Activated naive CD8-positive, alpha-beta T cell (primary cell): ENCODE data around the gene PDE4B.
"Not testable (repeated sequence)": the region's sequence is repeated elsewhere in the genome, so short reads cannot be mapped to it uniquely, and the experiment has no call there.

Experiments used
- H3K27ac Mint-ChIP-seq: one replicate; pipeline ENCODE4 v1.8.0; 2021; ENCODE audit warnings: mixed read lengths
- H3K27me3 Mint-ChIP-seq: one replicate; pipeline ENCODE4 v1.8.0; 2021; ENCODE audit warnings: mixed read lengths
- H3K36me3 Mint-ChIP-seq: one replicate; pipeline ENCODE4 v1.8.0; 2021; ENCODE audit warnings: mixed read lengths
- H3K4me1 Mint-ChIP-seq: one replicate; pipeline ENCODE4 v1.8.0; 2021; ENCODE audit warnings: low read depth, mixed read lengths
- H3K4me3 Mint-ChIP-seq: one replicate; pipeline ENCODE4 v1.8.0; 2021; ENCODE audit warnings: mild to moderate bottlenecking, mixed read lengths
- H3K9me3 Mint-ChIP-seq: one replicate; pipeline ENCODE4 v1.8.0; 2021; ENCODE audit warnings: low read depth, mixed read lengths

PDE4B gene

DNA sequence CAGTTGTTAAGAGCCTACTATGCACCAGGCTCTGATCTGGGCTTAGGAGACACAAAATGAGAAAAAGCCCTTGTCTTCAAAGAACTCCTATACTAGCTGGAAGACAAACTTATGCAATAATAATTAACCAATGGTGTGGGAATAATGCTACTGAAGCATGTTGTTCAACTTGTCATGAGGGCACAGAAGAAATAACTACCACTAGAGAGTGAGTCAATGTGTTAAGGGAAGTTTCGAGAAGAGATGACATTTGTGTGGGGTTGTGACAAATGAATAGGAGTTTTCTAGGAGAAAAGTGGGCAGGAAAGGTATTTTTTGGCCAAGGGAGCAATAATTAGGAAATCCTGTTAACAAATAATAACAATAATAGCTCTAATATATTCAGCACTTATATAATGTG, 205.0 kb downstream of the PDE4B start:
- Mint-ChIP-seq H3K36me3 (no peaks in the 10 kb centered on the region), H3K9me3 (no peaks in the 10 kb centered on the region), H3K4me3 (no peak overlapping the region), H3K4me1 (no peaks in the 10 kb centered on the region), H3K27me3 (no peaks in the 10 kb centered on the region), H3K27ac (no peak overlapping the region)

DNA sequence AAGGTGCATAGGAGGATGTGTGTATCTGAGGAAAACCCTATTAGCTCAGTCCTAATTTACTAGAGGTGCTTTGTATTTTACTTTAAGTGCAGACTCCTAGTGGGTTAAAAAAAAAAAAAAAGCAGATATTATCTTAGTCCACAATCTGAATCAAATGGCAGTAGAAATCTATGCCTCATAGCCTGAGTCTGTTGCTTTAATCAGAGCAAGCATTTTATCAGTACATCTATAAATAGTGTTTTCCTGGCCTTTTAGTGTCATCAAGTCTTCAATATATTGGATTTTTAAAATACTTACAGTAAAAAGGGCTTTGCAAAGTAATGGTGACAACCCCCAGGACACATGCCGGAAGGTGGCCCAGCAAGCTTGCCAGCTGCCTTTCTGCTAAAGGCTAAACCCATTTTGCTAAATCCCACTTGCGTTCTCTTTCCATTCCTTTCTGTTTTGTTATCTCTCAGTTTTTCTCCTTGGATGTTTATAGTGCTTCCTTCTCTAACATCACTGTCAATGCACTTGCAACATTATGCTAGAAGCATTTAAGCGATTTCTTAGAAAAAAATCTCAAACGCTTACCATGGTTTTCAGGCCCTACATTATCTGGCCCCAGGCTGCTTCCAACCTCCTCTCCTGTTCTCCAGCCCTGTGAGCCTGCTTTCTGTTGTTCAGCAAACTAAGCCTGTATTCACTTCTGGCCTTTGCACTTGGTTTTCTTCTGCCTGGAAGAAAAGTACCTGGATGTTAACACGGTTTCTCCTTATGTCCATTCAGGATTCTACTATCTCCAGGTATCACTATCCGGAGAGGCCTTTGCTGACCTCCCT, 206.3 kb downstream of the PDE4B start:
- Mint-ChIP-seq H3K4me3 (no peak overlapping the region), H3K27me3 (peaks cover 2% of the 10 kb centered on the region), H3K36me3 (no peaks in the 10 kb centered on the region), H3K27ac (no peak overlapping the region), H3K9me3 (no peaks in the 10 kb centered on the region), H3K4me1 (no peaks in the 10 kb centered on the region)

DNA sequence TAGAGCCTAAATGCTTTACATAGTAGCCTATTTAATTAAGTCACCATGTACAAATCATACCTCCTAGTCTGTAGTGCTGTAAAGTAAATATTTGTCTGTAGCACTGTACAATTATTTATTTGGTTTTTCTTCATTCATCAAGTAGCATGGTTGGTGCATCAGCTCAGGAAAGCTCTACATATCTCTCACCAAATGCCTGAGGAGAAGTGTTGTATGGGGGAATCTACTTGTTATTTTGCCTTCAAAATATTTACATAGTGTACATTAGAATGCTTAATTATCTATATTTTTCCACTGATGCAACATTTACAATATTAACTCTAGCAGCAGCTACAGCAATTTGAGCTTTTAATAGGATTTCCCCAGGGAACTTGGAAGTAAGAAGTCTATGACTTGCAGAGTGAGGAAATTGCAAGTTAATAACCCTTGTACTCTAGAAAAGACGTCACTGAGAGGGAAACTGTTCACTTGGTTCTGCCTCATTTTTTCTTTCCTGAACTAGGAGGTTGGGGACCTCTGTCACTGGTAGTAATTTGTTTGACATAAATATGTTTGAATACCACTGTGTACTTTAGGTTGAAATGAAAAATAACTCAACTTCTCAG, 207.4 kb downstream of the PDE4B start:
- Mint-ChIP-seq H3K27ac (no peak overlapping the region), H3K4me1 (no peaks in the 10 kb centered on the region), H3K9me3 (no peaks in the 10 kb centered on the region), H3K27me3 (peaks cover 2% of the 10 kb centered on the region), H3K4me3 (no peak overlapping the region), H3K36me3 (no peaks in the 10 kb centered on the region)

DNA sequence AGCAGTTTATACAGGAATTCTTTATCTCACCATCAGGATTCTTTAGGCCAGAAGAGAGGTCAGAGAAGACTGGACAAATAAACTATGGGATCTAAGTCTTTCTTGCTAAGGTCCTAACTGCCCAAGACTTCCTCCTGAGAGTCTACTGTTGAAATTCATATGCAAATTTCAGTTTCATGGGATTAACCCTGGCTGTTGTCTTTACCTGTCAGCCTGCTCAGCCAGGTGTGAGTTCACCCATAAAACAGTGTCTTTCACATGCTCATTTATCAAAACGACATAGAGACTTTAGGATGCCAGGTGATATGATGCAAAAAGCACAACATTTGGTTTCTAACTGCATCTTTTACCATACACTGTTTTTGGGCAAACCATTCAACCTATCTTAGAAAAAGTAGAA, 211.0 kb downstream of the PDE4B start:
- Mint-ChIP-seq H3K27ac (no peak overlapping the region), H3K27me3 (peaks cover 7% of the 10 kb centered on the region), H3K9me3 (no peaks in the 10 kb centered on the region), H3K4me1 (no peaks in the 10 kb centered on the region), H3K4me3 (no peak overlapping the region), H3K36me3 (no peaks in the 10 kb centered on the region)

DNA sequence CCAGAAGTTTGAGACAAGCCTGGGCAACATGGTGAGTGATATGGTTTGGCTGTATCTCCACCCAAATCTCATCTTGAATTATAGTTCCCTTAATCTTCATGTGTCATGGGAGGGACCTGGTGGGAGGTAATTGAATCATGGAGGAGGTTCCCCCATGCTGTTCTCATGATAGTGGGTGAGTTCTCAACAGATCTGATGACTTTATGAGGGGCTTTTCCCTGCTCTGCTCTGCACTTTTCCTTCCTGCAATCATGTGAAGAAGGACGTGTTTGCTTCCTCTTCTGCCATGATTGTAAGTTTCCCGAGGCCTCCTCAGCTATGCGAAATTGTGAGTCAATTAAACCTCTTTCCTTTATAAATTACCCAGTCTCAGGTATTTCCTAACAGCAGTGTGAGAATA, 213.8 kb downstream of the PDE4B start:
- not testable (repeated sequence) for H3K4me1 Mint-ChIP-seq, H3K4me3 Mint-ChIP-seq, H3K27ac Mint-ChIP-seq, H3K36me3 Mint-ChIP-seq, H3K9me3 Mint-ChIP-seq
- H3K27me3 Mint-ChIP-seq: peaks cover 10% of the 10 kb centered on the region

DNA sequence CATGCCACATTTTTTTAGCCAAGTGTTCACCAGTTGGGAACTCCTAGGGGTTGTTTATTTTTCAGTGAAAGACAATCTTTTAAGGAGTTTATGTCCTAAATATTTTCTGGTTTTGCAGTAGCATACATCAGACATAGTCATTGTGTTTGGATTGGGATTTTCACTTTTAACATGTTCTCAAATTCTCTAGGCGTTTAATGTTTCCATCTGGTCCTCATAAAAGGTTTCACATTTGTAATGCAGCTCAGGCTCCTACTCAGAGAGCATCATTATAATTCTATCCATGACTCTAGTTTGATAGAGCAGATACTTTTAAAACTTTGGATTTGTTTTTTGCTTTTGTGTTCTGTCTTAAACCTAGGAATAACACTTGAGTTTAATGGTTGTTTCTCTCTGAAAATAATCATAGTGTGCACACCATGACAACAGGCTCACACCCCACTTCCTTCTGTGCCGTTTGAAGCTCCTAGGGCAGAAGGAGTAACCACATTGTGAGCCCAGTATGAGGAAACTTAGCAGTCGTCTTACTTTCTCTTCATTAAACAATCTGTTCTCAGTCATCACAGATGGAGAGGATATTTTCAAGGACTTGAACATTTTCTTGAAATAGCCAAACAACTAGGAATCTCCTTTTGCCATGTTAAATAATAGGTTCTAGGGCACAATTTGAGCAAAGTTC, 219.6 kb downstream of the PDE4B start:
- no peaks in the 10 kb centered on the region for H3K9me3 Mint-ChIP-seq
- H3K27ac Mint-ChIP-seq: no peak overlapping the region
- H3K36me3 Mint-ChIP-seq: no peaks in the 10 kb centered on the region
- peaks cover 8% of the 10 kb centered on the region for H3K27me3 Mint-ChIP-seq
- H3K4me1 Mint-ChIP-seq: peaks cover 8% of the 10 kb centered on the region
- H3K4me3 Mint-ChIP-seq: no peak overlapping the region

DNA sequence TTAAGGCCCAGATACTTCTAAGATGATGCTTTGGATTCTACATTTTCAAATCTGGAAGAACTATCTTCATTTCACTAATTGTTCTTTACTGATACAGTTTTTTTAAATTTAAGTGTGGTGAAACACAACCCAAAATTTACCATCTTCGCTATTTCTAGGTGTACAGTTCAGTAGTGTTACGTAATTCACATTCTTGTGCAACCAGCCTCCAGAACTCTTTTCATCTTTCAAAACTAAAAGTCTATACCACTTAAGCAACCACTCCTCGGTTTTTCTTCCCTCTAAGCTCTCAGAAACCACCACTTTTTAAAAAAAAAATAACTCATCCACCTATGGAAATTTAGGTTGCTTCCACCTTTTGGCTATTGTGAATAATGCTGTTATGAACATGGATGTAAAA, 220.7 kb downstream of the PDE4B start:
- Mint-ChIP-seq H3K4me3 (no peak overlapping the region), H3K36me3 (no peaks in the 10 kb centered on the region), H3K4me1 (peaks cover 8% of the 10 kb centered on the region), H3K9me3 (no peaks in the 10 kb centered on the region), H3K27me3 (peaks cover 5% of the 10 kb centered on the region), H3K27ac (no peak overlapping the region)

DNA sequence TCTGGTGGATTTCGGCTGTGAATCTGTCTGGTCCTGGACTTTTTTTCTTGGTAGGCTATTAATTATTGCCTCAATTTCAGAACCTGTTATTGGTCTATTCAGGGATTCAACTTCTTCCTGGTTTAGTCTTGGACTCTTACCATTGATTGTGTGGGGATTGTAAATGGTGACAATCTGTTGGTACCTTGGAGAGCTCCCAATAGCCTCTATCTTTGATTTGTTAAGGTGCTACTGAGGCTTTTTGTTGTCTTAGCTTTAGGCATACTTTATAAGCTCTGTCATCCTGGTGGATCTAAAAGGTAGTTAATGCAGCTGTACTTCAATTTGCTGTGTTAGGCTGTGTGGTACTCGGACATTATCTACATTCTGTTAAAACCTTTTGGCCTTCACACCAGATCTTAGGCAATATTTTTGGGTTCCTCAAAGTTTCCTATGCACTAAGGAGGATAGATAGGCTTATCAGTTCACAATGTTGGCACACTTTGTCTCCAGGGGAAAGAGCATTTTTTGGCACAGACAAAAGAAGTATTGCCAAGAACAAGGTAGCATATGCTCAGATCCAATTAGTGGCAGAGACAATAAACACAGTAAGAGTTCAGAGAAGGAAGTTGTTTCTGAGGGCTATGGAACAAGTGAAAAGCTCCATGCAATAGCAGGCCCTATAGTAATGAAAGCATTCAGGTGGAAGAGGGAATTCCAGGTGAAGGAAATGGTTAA, 230.4 kb downstream of the PDE4B start:
- no peak overlapping the region for H3K27ac Mint-ChIP-seq
- H3K4me3 Mint-ChIP-seq: no peak overlapping the region
- no peaks in the 10 kb centered on the region for H3K9me3 Mint-ChIP-seq
- H3K27me3 Mint-ChIP-seq: peaks cover 7% of the 10 kb centered on the region
- H3K4me1 Mint-ChIP-seq: no peaks in the 10 kb centered on the region
- H3K36me3 Mint-ChIP-seq: no peaks in the 10 kb centered on the region

DNA sequence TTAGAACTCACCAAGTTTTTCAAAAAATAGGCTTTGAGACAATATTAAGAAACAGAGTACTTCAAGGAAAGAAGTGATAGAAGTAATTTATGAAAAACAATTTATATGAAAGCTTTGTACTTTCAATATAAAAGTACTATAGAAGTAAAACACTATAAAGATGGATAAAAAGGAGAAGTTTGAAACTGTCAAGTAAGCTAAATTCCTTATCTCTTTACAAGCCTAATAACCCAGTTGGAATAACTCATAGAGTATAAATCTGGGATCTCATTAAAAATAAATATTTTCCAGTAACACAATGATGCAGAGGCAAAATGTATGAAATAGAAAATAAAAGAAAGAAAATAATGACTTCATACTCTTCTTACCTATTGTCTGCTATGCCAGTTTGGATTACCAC, 232.5 kb downstream of the PDE4B start:
- Mint-ChIP-seq H3K9me3 (peaks cover 3% of the 10 kb centered on the region), H3K4me3 (no peak overlapping the region), H3K27me3 (peaks cover 8% of the 10 kb centered on the region), H3K36me3 (no peaks in the 10 kb centered on the region), H3K4me1 (no peaks in the 10 kb centered on the region), H3K27ac (no peak overlapping the region)

DNA sequence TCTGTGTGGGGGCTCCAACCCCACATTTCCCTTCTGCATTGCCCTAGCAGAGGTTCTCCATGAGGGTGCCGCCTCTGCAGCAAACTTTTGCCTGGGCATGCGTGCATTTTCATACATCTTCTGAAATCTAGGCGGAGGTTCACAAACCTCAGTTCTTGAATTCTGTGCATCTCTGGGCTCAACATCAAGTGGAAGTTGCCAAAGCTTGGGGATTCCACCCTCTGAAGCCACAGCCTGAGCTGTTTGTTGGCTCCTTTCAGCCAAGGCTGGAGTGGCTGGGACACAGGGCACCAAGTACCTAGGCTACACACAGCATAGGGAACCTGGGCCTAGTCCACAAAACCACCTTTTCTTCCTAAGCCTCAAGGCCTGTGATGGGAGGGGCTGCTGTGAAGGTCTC, 235.3 kb downstream of the PDE4B start:
- H3K27me3 Mint-ChIP-seq: peaks cover 8% of the 10 kb centered on the region
- H3K4me3 Mint-ChIP-seq: no peak overlapping the region
- no peaks in the 10 kb centered on the region for H3K36me3 Mint-ChIP-seq
- H3K4me1 Mint-ChIP-seq: no peaks in the 10 kb centered on the region
- no peak overlapping the region for H3K27ac Mint-ChIP-seq
- peaks cover 3% of the 10 kb centered on the region for H3K9me3 Mint-ChIP-seq

DNA sequence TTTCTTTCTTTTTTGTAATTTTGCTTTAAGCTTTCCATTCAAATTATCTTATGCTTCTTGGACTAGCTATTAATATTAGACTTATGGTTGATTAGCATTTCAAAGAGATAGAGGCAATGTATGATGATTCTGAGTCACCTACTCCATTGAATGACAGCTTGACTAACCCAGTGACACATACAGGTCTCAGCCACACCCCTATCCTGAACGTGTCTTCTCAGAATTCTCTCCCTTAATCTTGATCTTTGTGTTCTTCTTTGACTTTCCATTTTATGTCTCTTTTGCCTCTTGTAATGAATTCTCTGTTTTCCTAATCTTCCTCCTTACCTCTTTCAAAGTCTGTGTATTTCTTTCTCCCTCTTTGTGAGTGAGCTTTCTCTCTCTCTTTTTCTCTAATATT, 241.1 kb downstream of the PDE4B start:
- H3K4me3 Mint-ChIP-seq: no peak overlapping the region
- peaks cover 4% of the 10 kb centered on the region for H3K4me1 Mint-ChIP-seq

DNA sequence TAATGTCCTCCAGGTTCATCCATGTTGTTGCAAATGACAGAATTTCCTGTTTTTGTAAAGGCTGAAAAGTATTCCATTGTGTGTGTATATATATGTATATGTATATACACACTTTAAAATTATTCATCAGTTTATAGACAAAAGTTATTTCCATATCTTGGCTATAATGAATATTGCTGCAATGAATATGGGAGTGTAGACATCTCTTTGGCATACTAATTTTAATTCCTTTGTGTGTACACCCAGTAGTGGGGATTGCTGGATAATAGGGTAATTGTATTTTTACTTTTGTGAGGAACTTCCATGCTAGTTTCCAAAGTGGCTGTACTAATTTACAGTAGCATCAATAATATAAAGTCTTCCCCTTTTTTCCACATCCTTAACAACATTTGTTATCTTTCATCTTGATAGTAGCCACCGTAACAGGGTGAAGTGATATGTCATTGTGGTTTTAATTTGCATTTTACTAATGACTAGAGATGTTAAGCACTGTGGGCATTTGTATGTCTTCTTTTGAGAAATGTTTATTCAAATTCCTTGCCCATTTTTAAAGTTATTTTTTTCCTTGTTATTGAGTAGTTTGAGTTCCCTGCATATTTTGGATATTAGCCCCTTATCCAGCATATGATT, 243.0 kb downstream of the PDE4B start:
- Mint-ChIP-seq H3K4me1 (peaks cover 4% of the 10 kb centered on the region), H3K36me3 (no peaks in the 10 kb centered on the region), H3K9me3 (no peaks in the 10 kb centered on the region), H3K27me3 (peaks cover 23% of the 10 kb centered on the region), H3K4me3 (no peak overlapping the region), H3K27ac (no peak overlapping the region)

More for the DNA sequence above, 241.1 kb downstream of the PDE4B start:
- Mint-ChIP-seq H3K27ac (no peak overlapping the region), H3K9me3 (peaks cover 3% of the 10 kb centered on the region), H3K36me3 (no peaks in the 10 kb centered on the region), H3K27me3 (peaks cover 20% of the 10 kb centered on the region)

DNA sequence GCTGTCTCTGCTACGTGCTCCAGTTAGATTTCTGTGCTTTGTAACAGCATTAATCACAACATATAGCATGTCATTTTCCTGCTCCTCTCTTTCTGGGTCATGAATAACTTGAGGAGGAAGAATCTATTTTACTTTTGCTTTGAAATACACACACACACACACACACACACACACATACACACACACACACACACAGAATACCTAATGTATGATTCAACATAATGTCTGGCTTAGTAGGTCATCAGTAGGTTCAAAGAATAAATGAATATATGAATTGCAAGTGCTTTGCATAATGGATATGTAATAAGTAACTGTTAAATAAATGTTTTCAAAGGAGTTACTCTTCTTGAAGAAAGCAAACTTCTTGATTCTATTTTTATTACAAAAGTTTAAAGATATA, 249.0 kb downstream of the PDE4B start:
- H3K27me3 Mint-ChIP-seq: peaks cover 13% of the 10 kb centered on the region
- H3K9me3 Mint-ChIP-seq: no peaks in the 10 kb centered on the region
- H3K4me3 Mint-ChIP-seq: no peak overlapping the region
- H3K27ac Mint-ChIP-seq: no peak overlapping the region
- H3K4me1 Mint-ChIP-seq: no peaks in the 10 kb centered on the region
- H3K36me3 Mint-ChIP-seq: no peaks in the 10 kb centered on the region

DNA sequence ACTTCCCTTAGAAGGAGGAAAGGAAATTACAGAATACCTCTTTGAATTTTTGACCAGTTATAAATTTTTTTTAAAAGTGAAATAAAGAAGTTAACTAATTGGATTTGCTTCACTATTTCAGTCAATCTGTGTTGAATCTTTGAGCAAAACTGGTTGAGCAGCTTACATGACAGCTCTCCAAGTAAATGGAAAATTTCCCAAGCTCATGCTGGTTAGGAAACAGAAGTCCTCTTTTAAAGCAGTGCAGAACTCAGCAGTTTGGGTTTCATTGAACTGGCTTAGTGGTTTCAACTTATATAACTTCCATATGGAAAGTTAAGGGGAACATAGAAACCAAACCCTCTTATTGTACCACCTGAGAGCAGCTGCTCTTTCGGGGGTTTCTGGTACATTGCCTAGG, 250.5 kb downstream of the PDE4B start:
- H3K9me3 Mint-ChIP-seq: no peaks in the 10 kb centered on the region
- H3K36me3 Mint-ChIP-seq: no peaks in the 10 kb centered on the region
- peaks cover 14% of the 10 kb centered on the region for H3K27me3 Mint-ChIP-seq
- no peak overlapping the region for H3K27ac Mint-ChIP-seq
- H3K4me3 Mint-ChIP-seq: no peak overlapping the region
- H3K4me1 Mint-ChIP-seq: no peaks in the 10 kb centered on the region

DNA sequence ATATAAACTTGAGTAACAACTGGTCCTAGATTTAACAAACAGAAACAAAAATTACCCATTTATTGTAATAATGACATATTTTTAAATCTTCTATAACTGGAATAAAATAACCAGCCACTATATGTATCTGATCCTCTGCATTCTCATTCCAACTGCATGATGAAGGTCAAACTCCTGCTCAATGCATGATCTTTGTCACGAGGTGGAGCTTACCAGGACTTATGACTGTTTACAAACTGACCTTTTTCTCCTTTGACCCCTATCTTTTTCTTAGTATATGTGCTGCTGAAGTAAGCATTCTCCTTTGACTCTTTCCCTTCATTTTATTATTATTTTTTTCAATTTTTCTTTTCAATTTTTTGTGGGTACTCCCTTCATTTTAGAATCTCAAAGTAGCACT, 252.2 kb downstream of the PDE4B start:
- Mint-ChIP-seq H3K4me1 (no peaks in the 10 kb centered on the region), H3K36me3 (no peaks in the 10 kb centered on the region), H3K27ac (no peak overlapping the region), H3K9me3 (no peaks in the 10 kb centered on the region), H3K27me3 (peaks cover 10% of the 10 kb centered on the region), H3K4me3 (no peak overlapping the region)
